C4-2B (cell line): ENCODE data around the gene NKIRAS2.
"Not testable (repeated sequence)": the region's sequence is repeated elsewhere in the genome, so short reads cannot be mapped to it uniquely, and the experiment has no call there.

Source experiments
- CTCF ChIP-seq: fragments of 450-650 bp; conservative IDR thresholded peaks from 2 replicates; pipeline ENCODE4 v1.5.1; 2017; ENCODE audit warnings: mild to moderate bottlenecking
- ZFX ChIP-seq: fragments of 450-650 bp; IDR thresholded peaks from 2 replicates; pipeline ENCODE4 v1.6.1; 2017

DNA sequence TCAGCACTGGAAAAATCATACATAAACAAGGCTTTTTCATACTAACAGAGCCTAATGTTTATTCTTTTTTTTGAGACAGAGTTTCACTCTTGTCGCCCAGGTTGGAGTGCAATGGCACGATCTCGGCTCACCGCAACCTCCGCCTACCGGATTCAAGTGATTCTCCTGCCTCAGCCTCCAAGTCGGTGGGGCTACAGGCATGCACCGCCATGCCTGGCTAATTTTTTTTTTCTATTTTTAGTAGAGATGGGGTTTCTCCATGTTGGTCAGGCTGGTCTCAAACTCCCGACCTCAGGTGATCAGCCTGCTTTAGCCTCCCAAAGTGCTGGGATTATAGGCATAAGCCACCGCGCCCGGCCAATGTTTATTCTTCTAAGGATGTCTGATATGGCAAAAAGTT lies 6.2 kb upstream of the NKIRAS2 start:
- not testable (repeated sequence) for TF ChIP-seq CTCF, ZFX
